ENCODE measurements around the gene ZNF804A. TPM values are rescaled to one million over a fixed set of nuclear protein-coding genes. Genes with fewer than 3 reads are reported as not detected.

Gene ZNF804A
- total and polyA plus RNA-seq, 2 of the 8 experiments (the other 6 are each of a cell fraction or from before 2014, with no cell fraction given): 0.02 TPM; not detected in 1

DNA sequence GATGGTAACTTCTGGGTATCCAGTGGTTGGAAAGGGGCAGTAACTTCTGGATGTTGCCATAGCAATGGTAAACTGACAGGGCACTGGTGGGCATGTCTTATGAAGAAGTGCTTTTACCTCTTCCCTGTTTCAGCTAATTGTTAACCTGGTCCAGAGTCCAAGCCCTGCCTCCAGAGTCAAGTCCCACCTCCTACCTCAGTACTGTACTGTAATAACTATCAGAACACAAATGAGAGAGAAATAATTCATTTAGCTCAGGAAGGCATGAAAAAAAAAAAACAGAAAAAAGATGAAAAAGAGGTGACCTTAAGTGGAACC, 237.0 kb downstream of the ZNF804A start:
- Histone ChIP-seq H3K9me3 (ENCODE audit: insufficient read depth in 2 of 2, low read depth in 1 of 2, low read length in 1 of 2) (no peaks in the 10 kb centered on the region), H2BK12ac (ENCODE audit: low read depth, low read length) (no peak overlapping the region), H3K27ac (ENCODE audit: low read depth, low read length) (no peak overlapping the region), H3K23ac (ENCODE audit: insufficient read length) (no peak overlapping the region), H3K4ac (replicated peaks; ENCODE audit: insufficient read length, low read depth, low read length) (no peak overlapping the region), H3K56ac (replicated peaks; ENCODE audit: insufficient read length, low read depth, low read length) (no peak overlapping the region), H3K4me3 (ENCODE audit: extremely low read depth in 1 of 4, insufficient read depth in 2 of 4, low read depth in 3 of 4, low read length in 4 of 4) (no peak overlapping the region), H2BK5ac (ENCODE audit: low read depth, low read length) (no peak overlapping the region), H3K79me1 (ENCODE audit: low read depth, low read length) (no peaks in the 10 kb centered on the region), H4K91ac (replicated peaks; ENCODE audit: insufficient read length, low read length) (no peak overlapping the region), H3K27me3 (replicated peaks in 1 of 4; ENCODE audit: control insufficient read depth in 3 of 4, extremely low read depth in 1 of 4, insufficient read depth in 3 of 4, low read length in 3 of 4) (no peaks in the 10 kb centered on the region), H3K79me2 (ENCODE audit: control insufficient read depth in 1 of 2, insufficient read depth in 2 of 2, low read length in 2 of 2) (no peaks in the 10 kb centered on the region), H3K36me3 (ENCODE audit: control insufficient read depth in 2 of 4, insufficient read depth in 4 of 4, low read length in 3 of 4) (no peaks in the 10 kb centered on the region), H3K9ac (replicated peaks in 1 of 4; ENCODE audit: extremely low read depth in 1 of 4, low read depth in 3 of 4, low read length in 3 of 4) (no peak overlapping the region), H2BK15ac (ENCODE audit: low read length) (no peak overlapping the region), H2BK20ac (ENCODE audit: low read length) (no peak overlapping the region), H3K4me2 (ENCODE audit: insufficient read depth in 1 of 2, low read depth in 2 of 2, low read length in 2 of 2) (no peak overlapping the region), H3K14ac (ENCODE audit: insufficient read length) (no peak overlapping the region), H4K8ac (ENCODE audit: extremely low read depth, insufficient read depth, low read length) (no peak overlapping the region), H3K4me1 (replicated peaks in 1 of 4; ENCODE audit: control insufficient read depth in 3 of 4, insufficient read depth in 4 of 4, low read length in 3 of 4) (peaks cover 0 to 2% (median 0%) of the 10 kb centered on the region in 4 experiments; a peak in 2 of 7 replicates), H3K23me2 (ENCODE audit: low read depth, low read length) (no peaks in the 10 kb centered on the region), H2AFZ (ENCODE audit: low read length) (no peak overlapping the region), H3K18ac (ENCODE audit: extremely low read depth, low read length) (no peak overlapping the region), H4K20me1 (replicated peaks in 1 of 2; ENCODE audit: control insufficient read depth in 1 of 2, insufficient read depth in 2 of 2, low read length in 2 of 2) (no peaks in the 10 kb centered on the region), H4K5ac (ENCODE audit: insufficient read length, low read depth, low read length) (no peak overlapping the region), H2AK5ac (ENCODE audit: low read depth, low read length) (no peak overlapping the region), H2BK120ac (replicated peaks; ENCODE audit: low read depth, low read length) (no peak overlapping the region)
- ChIA-PET CTCF (ENCODE audit: partially characterized antibody) (no interaction called here), POLR2A (ENCODE audit: partially characterized antibody) (no interaction called here)
- no peak for DNase-seq (ENCODE audit: low read depth in 1 of 2, low spot score in 2 of 2)
- FAIRE-seq: no peak
- no peak for TF ChIP-seq TCF12 (IDR thresholded peaks at IDR 0.05; ENCODE audit: low read depth, low read length)
- TF ChIP-seq CTCF (IDR thresholded peaks at IDR 0.05; ENCODE audit: control extremely low read depth in 1 of 3, insufficient read depth in 1 of 3, low read depth in 1 of 3, low read length in 3 of 3): no peak
- TF ChIP-seq ATF3 (IDR thresholded peaks at IDR 0.05; ENCODE audit: insufficient read depth, low read depth, low read length): no peak
- no peak for TF ChIP-seq GABPA (IDR thresholded peaks at IDR 0.05; ENCODE audit: borderline replicate concordance, insufficient read depth, low read length)
- TF ChIP-seq HDAC6 (IDR thresholded peaks at IDR 0.05; ENCODE audit: low read depth, low read length): no peak
- no peak for TF ChIP-seq RNF2 (IDR thresholded peaks at IDR 0.05; ENCODE audit: borderline replicate concordance, low read depth, low read length, missing control alignments, poor library complexity, severe bottlenecking)
- TF ChIP-seq NANOG (IDR thresholded peaks at IDR 0.05; ENCODE audit: insufficient read depth, low read depth, low read length, poor library complexity, severe bottlenecking): no peak
- no peak for TF ChIP-seq TAF7 (optimal IDR thresholded peaks at IDR 0.05; ENCODE audit: borderline replicate concordance, low read depth, low read length)
- TF ChIP-seq CTBP2 (IDR thresholded peaks at IDR 0.05; ENCODE audit: borderline replicate concordance, insufficient read depth, insufficient read length, low read length): no peak
- TF ChIP-seq USF2 (IDR thresholded peaks at IDR 0.05; ENCODE audit: low read length): no peak

Measured in H1 (cell line).